Mammary microvascular endothelial cell (primary cell): ENCODE data around the gene DMAC2. TPM values are rescaled to one million over a fixed set of nuclear protein-coding genes. Genes with fewer than 3 reads are reported as not detected.

Experiments used
- total RNA-seq: library from RNA; depleted of rRNA; stranded (reverse); fragments of >200 nt; gene quantifications from 2 replicates; pipeline ENCODE4 v1.2.3, GENCODE V29; 2015

DMAC2 gene
- 55.4 and 56.9 TPM in 2 replicates for total RNA-seq

DNA sequence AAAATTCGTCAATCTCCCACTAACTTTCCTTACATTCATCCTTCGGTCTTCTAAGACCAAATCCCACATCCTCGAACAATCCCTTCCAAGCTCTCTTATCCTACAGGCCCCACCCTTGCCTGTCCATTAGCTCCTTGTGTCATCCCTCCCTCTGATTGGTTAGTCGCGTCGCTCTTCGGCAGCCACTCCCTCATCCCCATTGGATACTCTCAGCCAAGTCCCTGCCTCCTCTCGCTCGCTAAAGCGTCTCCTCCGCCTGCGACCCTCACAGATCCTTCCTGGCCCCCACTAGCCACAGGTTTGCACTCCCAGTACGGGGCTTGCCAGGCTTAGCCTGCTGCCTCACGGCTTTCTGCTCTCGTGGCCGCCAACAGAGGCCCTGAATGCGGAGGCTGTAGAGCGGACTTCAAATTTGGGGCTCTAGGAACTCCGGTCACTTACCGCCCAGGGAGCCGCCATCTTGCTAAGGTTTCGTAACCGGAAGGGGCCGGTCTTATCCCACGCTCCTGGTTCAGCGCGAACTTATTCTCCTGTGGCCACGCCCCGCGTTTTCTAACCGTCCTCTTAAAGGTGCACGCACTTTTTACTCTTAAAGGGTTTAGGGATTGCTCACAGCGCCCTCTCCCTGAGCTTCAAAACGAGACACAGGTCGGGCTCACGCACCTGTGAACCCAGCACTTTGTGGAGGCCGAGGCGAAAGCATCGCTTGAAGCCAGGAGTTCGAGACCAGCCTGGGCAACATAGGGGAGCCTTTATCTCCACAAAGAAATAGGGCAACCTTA lies at the start of gene DMAC2:
DMAC2 (minus strand) TSS at position 472 of the 782 bp plus-strand sequence; CDS start at position 459, 13 bp downstream.

DNA sequence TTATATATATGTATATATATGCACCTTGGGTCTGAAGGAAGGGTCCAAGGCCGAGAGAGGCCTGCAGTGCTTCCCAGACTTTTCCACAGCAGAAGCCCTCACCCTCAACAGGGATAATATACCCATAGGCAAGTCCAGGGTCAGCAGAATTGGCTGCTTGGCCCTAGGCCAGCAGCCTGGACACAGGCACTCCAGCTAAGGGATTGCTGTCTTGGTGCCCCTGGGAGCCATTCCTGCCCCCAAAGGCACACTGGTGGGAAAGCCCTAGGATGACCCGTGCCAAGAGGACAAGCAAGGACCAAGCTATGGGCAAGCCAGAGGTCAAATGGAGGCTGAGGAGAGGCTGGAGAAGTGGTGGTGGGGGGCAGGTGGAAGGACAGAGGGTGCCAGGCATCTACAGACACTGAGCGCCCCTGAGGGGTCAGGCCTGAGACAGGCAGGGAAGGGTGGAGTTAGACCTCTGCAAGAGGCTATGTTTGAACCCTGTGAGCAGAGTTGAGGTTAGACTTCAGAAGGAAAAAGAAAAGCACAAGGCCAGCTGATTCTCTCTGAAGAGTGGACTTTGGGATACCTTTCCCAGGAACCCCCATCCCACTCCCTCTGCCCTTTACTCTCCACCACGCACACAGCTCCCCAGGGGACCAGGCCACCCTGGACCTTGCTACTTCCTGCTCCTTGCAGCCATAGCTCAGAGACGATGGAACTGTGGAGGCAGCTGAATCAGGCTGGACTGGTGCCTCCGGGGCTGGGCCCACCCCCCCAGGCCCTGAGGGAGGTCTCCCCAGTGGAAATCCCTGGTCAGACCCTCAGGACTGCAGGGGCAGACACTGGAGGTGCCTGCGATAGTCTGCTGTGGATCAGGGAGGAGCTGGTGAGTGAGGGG lies 3.0 kb upstream of the DMAC2 start, which contains the start of gene ERICH4:
ERICH4 (plus strand) TSS at position 684 of the 883 bp plus-strand sequence; CDS start at position 698, 14 bp downstream.

GRCh38 chr19:41426952-41427646 lies 12.6 kb downstream of the DMAC2 start, which contains the start of gene B3GNT8:
Gene B3GNT8 (minus strand): TSS chr19:41427374. CDS start chr19:41426778, 596 bp downstream.

GRCh38 chr19:41397086-41398049 lies 42.3 kb downstream of the DMAC2 start, which contains the start of the genes BCKDHA and EXOSC5:
Gene BCKDHA (plus strand): TSS chr19:41397818. CDS start chr19:41397828, 10 bp downstream.
Gene EXOSC5 (minus strand): TSS chr19:41397359. CDS start chr19:41397328, 31 bp downstream.

Other genes with a start within 250 kb of the DMAC2 start
- gene CYP2S1, start 246.7 kb downstream of the DMAC2 start, total RNA-seq = 4.7 and 5.3 TPM in 2 replicates
- gene AXL, start 220.7 kb downstream of the DMAC2 start, total RNA-seq = 183 and 196 TPM in 2 replicates
- 138 and 141 TPM in 2 replicates for gene HNRNPUL1, start 175.5 kb downstream of the DMAC2 start, total RNA-seq
- gene CCDC97, start 129.7 kb downstream of the DMAC2 start, total RNA-seq = 10.6 and 14.3 TPM in 2 replicates
- gene TGFB1, start 86.0 kb downstream of the DMAC2 start, total RNA-seq = 25.4 and 40.8 TPM in 2 replicates
- 10.2 TPM in 2 replicates for gene B9D2, start 75.8 kb downstream of the DMAC2 start, total RNA-seq
- gene TMEM91, start 63.4 kb downstream of the DMAC2 start, total RNA-seq = 5.8 and 10.5 TPM in 2 replicates
- gene EXOSC5, start 42.6 kb downstream of the DMAC2 start, total RNA-seq = 24.9 and 27.6 TPM in 2 replicates
- gene BCKDHA, start 42.1 kb downstream of the DMAC2 start, total RNA-seq = 34.5 and 36.2 TPM in 2 replicates
- 0.87 and 1.5 TPM in 2 replicates for gene B3GNT8, start 12.5 kb downstream of the DMAC2 start, total RNA-seq
- gene ERICH4, start 3.2 kb upstream of the DMAC2 start, total RNA-seq = not detected in 2 replicates
- 2.5 and 14.9 TPM in 2 replicates for gene CEACAM21, start 136.3 kb upstream of the DMAC2 start, total RNA-seq
- gene CEACAM4, start 187.2 kb upstream of the DMAC2 start, total RNA-seq = not detected in 2 replicates
- not detected in 2 replicates for gene CEACAM7, start 248.4 kb upstream of the DMAC2 start, total RNA-seq